ENCODE measurements around the gene SHMT1. TPM values are rescaled to one million over a fixed set of nuclear protein-coding genes. Genes with fewer than 3 reads are reported as not detected.
"Not testable (repeated sequence)": the region's sequence is repeated elsewhere in the genome, so short reads cannot be mapped to it uniquely, and the experiment has no call there.

The SHMT1 gene
- total RNA-seq, result 10 to 100 TPM; 24.8 to 70.6 TPM

- peak within 1 kb of the TSS; percentile 50 to 84 for H3K27ac Mint-ChIP-seq
- H3K36me3 Mint-ChIP-seq, result no peaks in the 10 kb centered on the region
- DNase-seq (ENCODE audit: low spot score) (peak; percentile 95), ATAC-seq (peak; percentile 100)
- no peaks in the 10 kb centered on the region for H3K27me3 Mint-ChIP-seq
- H3K9me3 Mint-ChIP-seq, result no peaks in the 10 kb centered on the region
- H3K4me3 Mint-ChIP-seq, result peak within 1 kb of the TSS; percentile 84
- peaks cover 9 to 18% of the 10 kb centered on the region in 2 donors for H3K4me1 Mint-ChIP-seq (ENCODE audit: low read depth in 2 of 2)
Measured at GRCh38 chr17:18363101-18364049, at the start of gene SHMT1. Gene SHMT1 (minus strand): TSS chr17:18363550. CDS start chr17:18355981, 7,569 bp downstream.

- peaks cover 19 to 29% of the 10 kb centered on the region in 2 donors for H3K4me1 Mint-ChIP-seq (ENCODE audit: low read depth in 2 of 2)
- not testable (repeated sequence) for DNase-seq (ENCODE audit: low spot score); H3K36me3 Mint-ChIP-seq; H3K9me3 Mint-ChIP-seq; H3K4me3 Mint-ChIP-seq; H3K27me3 Mint-ChIP-seq
- ATAC-seq, result peak; percentile 98
- peak overlapping the region; percentile 92 to 94 for H3K27ac Mint-ChIP-seq
Measured at GRCh38 chr17:18412001-18412538, 48.7 kb upstream of the SHMT1 start.

DNA sequence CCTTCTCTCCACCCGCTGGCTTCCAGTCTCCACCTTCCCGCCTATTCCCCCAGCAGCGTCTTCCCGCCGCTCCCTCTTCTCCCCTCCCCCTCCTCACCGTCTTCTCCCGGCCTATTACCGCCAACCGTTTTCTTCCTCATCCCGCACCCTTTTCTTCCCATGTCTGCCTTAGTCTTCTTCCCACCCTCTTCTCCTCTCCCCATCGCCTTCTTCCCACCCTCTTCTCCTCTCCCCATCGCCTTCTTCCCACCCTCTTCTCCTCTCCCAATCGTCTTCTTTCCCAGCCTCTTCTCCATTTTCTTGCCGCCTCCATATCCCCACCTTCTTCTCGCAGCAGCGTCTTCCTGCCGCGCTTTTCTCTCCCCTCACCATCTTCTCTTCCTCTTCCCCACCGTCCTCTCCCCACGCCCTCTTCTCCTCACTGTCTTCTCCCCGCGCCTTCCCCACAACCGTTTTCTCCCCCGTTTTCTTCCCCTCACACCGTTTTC, 48.1 kb upstream of the SHMT1 start:
- H3K4me3 Mint-ChIP-seq, result peak overlapping the region; percentile 100

GRCh38 chr17:18410736-18411135, 47.4 kb upstream of the SHMT1 start:
- ATAC-seq, result not testable (repeated sequence)

More for the DNA sequence above, 48.1 kb upstream of the SHMT1 start:
- ATAC-seq, result peak; percentile 66 to 71
- H3K9me3 Mint-ChIP-seq; H3K27me3 Mint-ChIP-seq; DNase-seq (ENCODE audit: low spot score); H3K36me3 Mint-ChIP-seq: not testable (repeated sequence)
- Mint-ChIP-seq H3K27ac (peak overlapping the region; percentile 92 to 94), H3K4me1 (ENCODE audit: low read depth in 2 of 2) (peaks cover 19 to 29% of the 10 kb centered on the region in 2 donors)

GRCh38 chr17:18409321-18409720, 46.0 kb upstream of the SHMT1 start:
- H3K9me3 Mint-ChIP-seq, H3K27me3 Mint-ChIP-seq: not testable (repeated sequence)
- peak overlapping the region; percentile 47 for H3K4me3 Mint-ChIP-seq

More at GRCh38 chr17:18410736-18411135, 47.4 kb upstream of the SHMT1 start:
- Mint-ChIP-seq H3K4me1 (ENCODE audit: low read depth in 2 of 2) (peaks cover 19 to 29% of the 10 kb centered on the region in 2 donors), H3K4me3 (peak overlapping the region; percentile 100), H3K27ac (peak overlapping the region; percentile 92 to 94)
- not testable (repeated sequence) for H3K27me3 Mint-ChIP-seq; H3K36me3 Mint-ChIP-seq; H3K9me3 Mint-ChIP-seq; DNase-seq (ENCODE audit: low spot score)

DNA sequence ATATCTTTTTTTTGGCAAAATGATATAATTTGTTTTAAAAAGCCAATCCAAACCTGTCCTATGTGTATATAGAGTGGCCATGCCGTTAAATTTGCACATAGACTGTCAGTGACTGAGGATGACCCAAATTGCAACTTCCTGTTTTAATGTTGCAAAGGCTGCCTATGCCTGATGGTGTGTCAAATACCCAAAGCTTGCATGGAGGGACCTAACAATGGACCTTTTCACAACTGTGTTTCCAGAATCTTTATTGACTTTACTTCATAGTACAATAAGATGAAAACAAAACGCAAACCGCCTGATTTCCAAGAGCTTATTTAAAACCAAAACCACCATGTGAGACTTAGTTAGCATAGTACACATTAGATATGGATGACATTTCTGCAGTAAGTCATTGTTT, 45.6 kb upstream of the SHMT1 start:
- DNase-seq (ENCODE audit: low spot score); ATAC-seq; H3K9me3 Mint-ChIP-seq; H3K27me3 Mint-ChIP-seq; H3K36me3 Mint-ChIP-seq: not testable (repeated sequence)
- Mint-ChIP-seq H3K27ac (peak overlapping the region; percentile 3 to 60), H3K4me3 (peak overlapping the region; percentile 47), H3K4me1 (ENCODE audit: low read depth in 2 of 2) (peaks cover 19 to 29% of the 10 kb centered on the region in 2 donors)

More at GRCh38 chr17:18409321-18409720, 46.0 kb upstream of the SHMT1 start:
- Mint-ChIP-seq H3K27ac (peak overlapping the region; percentile 3 to 60), H3K4me1 (ENCODE audit: low read depth in 2 of 2) (peaks cover 19 to 29% of the 10 kb centered on the region in 2 donors)
- not testable (repeated sequence) for ATAC-seq; DNase-seq (ENCODE audit: low spot score); H3K36me3 Mint-ChIP-seq

DNA sequence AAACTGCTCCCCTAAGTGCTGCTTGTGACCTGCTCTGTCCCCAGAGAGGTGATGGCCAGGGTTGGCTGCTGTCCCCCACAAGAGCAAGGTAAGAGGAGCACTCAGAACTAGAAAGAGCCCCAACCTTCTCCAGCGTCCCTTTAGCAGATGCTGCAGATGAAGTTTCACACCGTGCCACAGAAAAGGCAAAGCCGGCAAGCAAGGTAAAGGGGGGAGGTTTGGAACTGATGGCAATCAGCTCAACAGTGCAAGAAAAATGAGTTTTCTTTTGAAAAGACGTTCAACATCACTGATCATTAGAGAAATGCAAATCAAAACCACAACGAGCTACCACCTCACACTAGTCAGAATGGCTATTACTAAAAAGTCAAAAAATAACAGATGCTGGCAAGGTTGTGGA, 40.3 kb upstream of the SHMT1 start:
- not testable (repeated sequence) for ATAC-seq; H3K9me3 Mint-ChIP-seq; DNase-seq (ENCODE audit: low spot score); H3K4me1 Mint-ChIP-seq (ENCODE audit: low read depth in 2 of 2); H3K4me3 Mint-ChIP-seq; H3K36me3 Mint-ChIP-seq; H3K27ac Mint-ChIP-seq; H3K27me3 Mint-ChIP-seq

GRCh38 chr17:18403166-18403565, 39.8 kb upstream of the SHMT1 start:
- H3K27me3 Mint-ChIP-seq; DNase-seq (ENCODE audit: low spot score); H3K4me1 Mint-ChIP-seq (ENCODE audit: low read depth in 2 of 2); H3K4me3 Mint-ChIP-seq; H3K9me3 Mint-ChIP-seq; H3K36me3 Mint-ChIP-seq; ATAC-seq; H3K27ac Mint-ChIP-seq: not testable (repeated sequence)

- not testable (repeated sequence) for H3K4me1 Mint-ChIP-seq (ENCODE audit: low read depth in 2 of 2); H3K9me3 Mint-ChIP-seq; H3K27ac Mint-ChIP-seq; DNase-seq (ENCODE audit: low spot score); H3K36me3 Mint-ChIP-seq; H3K27me3 Mint-ChIP-seq; ATAC-seq; H3K4me3 Mint-ChIP-seq
Measured at GRCh38 chr17:18401872-18402590, 38.7 kb upstream of the SHMT1 start.

DNA sequence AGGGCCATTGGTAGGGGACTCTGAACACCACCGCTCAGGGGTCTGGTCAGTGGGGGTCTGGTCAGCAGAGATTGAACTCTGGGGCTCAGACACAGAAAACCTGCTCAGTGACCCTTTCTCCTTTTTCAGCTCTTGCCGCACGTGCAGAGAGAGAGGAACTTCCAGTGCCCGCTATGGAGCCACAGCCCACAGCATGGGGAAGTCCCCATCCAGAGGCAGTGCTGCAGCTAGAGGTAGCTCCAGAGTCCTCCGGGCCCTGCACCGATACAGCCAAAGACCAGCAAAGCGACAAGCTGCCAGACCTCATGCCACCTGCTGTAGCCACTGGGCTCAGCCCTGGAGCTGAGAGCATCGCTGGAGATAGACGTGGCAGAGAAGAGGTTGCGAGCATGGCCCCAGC, 25.4 kb upstream of the SHMT1 start:
- not testable (repeated sequence) for H3K27me3 Mint-ChIP-seq; H3K4me3 Mint-ChIP-seq; ATAC-seq; DNase-seq (ENCODE audit: low spot score); H3K36me3 Mint-ChIP-seq; H3K27ac Mint-ChIP-seq; H3K4me1 Mint-ChIP-seq (ENCODE audit: low read depth in 2 of 2); H3K9me3 Mint-ChIP-seq

DNA sequence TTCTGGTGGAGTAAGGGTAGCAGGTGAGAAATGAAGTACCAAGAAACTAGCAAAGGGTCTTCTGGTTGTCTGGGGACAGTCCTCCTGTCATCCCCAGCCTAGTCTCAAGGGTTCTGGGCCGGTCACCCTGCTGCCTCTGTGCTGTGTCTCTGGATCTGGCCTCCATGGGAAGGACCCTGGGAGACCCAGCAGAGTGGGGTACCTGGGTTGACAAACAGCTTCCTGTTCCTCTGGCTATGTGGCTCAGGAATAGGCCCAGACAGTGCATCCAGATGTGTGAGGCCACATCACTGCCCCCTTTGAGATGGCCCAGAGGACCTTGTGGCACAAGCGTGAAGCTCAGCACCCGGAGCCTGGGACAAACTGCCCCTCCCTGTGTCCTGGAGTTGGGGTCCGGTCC, 24.9 kb upstream of the SHMT1 start:
- H3K9me3 Mint-ChIP-seq; H3K36me3 Mint-ChIP-seq; DNase-seq (ENCODE audit: low spot score); H3K4me1 Mint-ChIP-seq (ENCODE audit: low read depth in 2 of 2); ATAC-seq; H3K4me3 Mint-ChIP-seq; H3K27me3 Mint-ChIP-seq; H3K27ac Mint-ChIP-seq: not testable (repeated sequence)

GRCh38 chr17:18387583-18387982, 24.2 kb upstream of the SHMT1 start:
- H3K4me3 Mint-ChIP-seq; ATAC-seq; DNase-seq (ENCODE audit: low spot score); H3K4me1 Mint-ChIP-seq (ENCODE audit: low read depth in 2 of 2); H3K27ac Mint-ChIP-seq; H3K27me3 Mint-ChIP-seq; H3K9me3 Mint-ChIP-seq; H3K36me3 Mint-ChIP-seq: not testable (repeated sequence)

GRCh38 chr17:18384271-18384670, 20.9 kb upstream of the SHMT1 start:
- not testable (repeated sequence) for H3K4me1 Mint-ChIP-seq (ENCODE audit: low read depth in 2 of 2); H3K27ac Mint-ChIP-seq; H3K4me3 Mint-ChIP-seq; ATAC-seq; H3K36me3 Mint-ChIP-seq; DNase-seq (ENCODE audit: low spot score); H3K9me3 Mint-ChIP-seq
- peaks cover 9 to 11% of the 10 kb centered on the region in 2 donors for H3K27me3 Mint-ChIP-seq
